Heart left ventricle (tissue), 16 donors: ENCODE data around the gene CCDC136. TPM values are rescaled to one million over a fixed set of nuclear protein-coding genes. Genes with fewer than 3 reads are reported as not detected.

ENCODE experiments used
- ATAC-seq, 4 donors: fragments of 200-7000 bp; cut with Tn5 transposase; one replicate each; pipeline ENCODE4 v1.9.1; 2020 to 2022; ENCODE audit warnings: moderate library complexity in 4 of 4, mild to moderate bottlenecking in 3 of 4, moderate number of reproducible peaks in 1 of 4
- DNase-seq, 5 donors: peaks; one replicate each; pipeline ENCODE4 v3.0.0-alpha.2; 2020
- H3K27ac ChIP-seq, 12 donors: fragments of 200-600 bp; sonication (generic) in 4 of 12; one replicate each; pipeline versions ENCODE4 v1.5.0 to v1.8.0; 2016 to 2022; ENCODE audit warnings: mild to moderate bottlenecking in 2 of 12
- H3K27me3 ChIP-seq, 9 donors: fragments of 200-600 bp; sonication (generic) in 2 of 9; one replicate each; pipeline versions ENCODE4 v1.5.1 to v1.8.0; 2016 to 2022; ENCODE audit warnings: mild to moderate bottlenecking in 3 of 9
- H3K36me3 ChIP-seq, 9 donors: fragments of 200-600 bp; sonication (generic) in 2 of 9; one replicate each; pipeline versions ENCODE4 v1.5.0 to v1.8.0; 2018 to 2022; ENCODE audit warnings: mild to moderate bottlenecking in 2 of 9
- H3K4me1 ChIP-seq, 12 donors: fragments of 200-600 bp; sonication (generic) in 4 of 12; one replicate each; pipeline versions ENCODE4 v1.5.0 to v1.8.0; 2016 to 2022; ENCODE audit warnings: mild to moderate bottlenecking in 3 of 12
- H3K4me3 ChIP-seq, 12 donors: fragments of 200-600 bp; sonication (generic) in 4 of 12; one replicate each; pipeline versions ENCODE4 v1.5.0 to v1.8.0; 2017 to 2022; ENCODE audit warnings: mild to moderate bottlenecking in 9 of 12, moderate library complexity in 4 of 12
- H3K9me3 ChIP-seq, 12 donors: fragments of 200-600 bp; sonication (generic) in 4 of 12; one replicate each; pipeline versions ENCODE4 v1.5.0 to v1.8.0; 2016 to 2022; ENCODE audit warnings: mild to moderate bottlenecking in 1 of 12
- POLR2A ChIP-seq, 2 donors: fragments of 450-650 bp; IDR thresholded peaks; one replicate each; pipeline ENCODE4 v1.6.1; 2017; ENCODE audit warnings: antibody characterized with exemption in 2 of 2, mild to moderate bottlenecking in 2 of 2, moderate library complexity in 2 of 2
- WGBS, 4 donors: extraction: QIAGEN DNeasy Blood & Tissue Kit in 2 of 4; methylation state at CpG; one replicate each; pipeline versions ENCODE4 v1.1.5 to v1.1.7; 2013 to 2018; 5-methylcytosine and 5-hydroxymethylcytosine counted together
- intact Hi-C, 10 donors: fragments of 100-400 bp; cut with DNase I; formaldehyde crosslinking; loops; one replicate each; pipeline versions ENCODE4 v1.11.1 to v1.14.2; 2022
- long read RNA-seq, 3 donors: library from polyadenylated mRNA; unstranded; transcript quantifications; one replicate each; pipeline ENCODE4 v2.0.0, GENCODE V29; 2020 to 2021
- polyA plus RNA-seq, 2 donors: library from polyadenylated mRNA; stranded (reverse); fragments of 200-250 nt; gene quantifications; one replicate each; pipeline ENCODE4 v1.2.3, GENCODE V29; 2013
- total RNA-seq, 9 donors: library from RNA; depleted of rRNA in 2 of 9; stranded (reverse); fragments of >200 nt in 2 of 9; fragmentation: NEBNext Ultra II Directional in 3 of 9; extraction: Animal tissue kit (Norgen Biotek cat#: 25700) in 3 of 9; gene quantifications; one replicate each; pipeline versions ENCODE4 v1.1.0 to v1.2.4, GENCODE V29; 2016 to 2023
- TF ChIP-seq, protein P1 (sequence below), 12 donors: fragments of 200-600 bp; sonication (generic) in 4 of 12; IDR thresholded peaks; one replicate each; pipeline versions ENCODE4 v1.5.0 to v1.8.0; 2018 to 2022; ENCODE audit warnings: antibody characterized with exemption in 12 of 12, mild to moderate bottlenecking in 5 of 12
- donor health status: ischemic (EF 13 %, LVEDD 7.1; RV severe dilation, severe dysfunction).
- donor health status: healthy with polysubstance abuse.
- donor health status: DM: no; HTN: yes; CAD: no.
- donor health status: DM: no; HTN: no; CAD: no.
- donor health status: ischemic (EF 25% LVEDD 6.9; RV normal size, moderate dysfunction).
- donor health status: ischemic (EF 25% LVEDD 5.7; RV mildly dilated, moderate dysfunction).
- donor health status: healthy.
- donor health status: DM: yes; HTN: yes; CAD: no.
- donor health status: ischemic (EF 35%, LVEDD 5.7; RV mildly dilated, moderate dysfunction).
- donor health status: nonischemic (EF 11% LVEDD 7.7; RV severe dilation, severe dysfunction).
- donor health status: DM: yes; HTN: yes; CAD: no.
- donor health status: PGD.
- donor health status: ischemic (EF 29% LVEDD 5.4; RV normal size, mild dysfunction).
- donor health status: nonischemic (EF 23%, LVEDD 6.1; RV moderate dilation, normal function).

CCDC136 gene
- total RNA-seq (10 to 100 TPM in 6 of 9 donors, 1 to 10 TPM in 3; 6.4 to 22.8 (median 10.4) TPM), polyA plus RNA-seq (10 to 100 TPM in 1 of 2 donors, 1 to 10 TPM in 1; 9.0 to 13.9 TPM)
- long read RNA-seq, donor 1, partial matches to known transcripts = 4 of 15 reads
- long read RNA-seq, donor 1, other reads (novel, unspliced or antisense) = 11 of 15 reads
- long read RNA-seq, donor 2, partial matches to known transcripts = 3 of 6 reads
- long read RNA-seq, donor 2, other reads (novel, unspliced or antisense) = 3 of 6 reads
- long read RNA-seq, donor 3, partial matches to known transcripts = 6 of 19 reads
- long read RNA-seq, donor 3, other reads (novel, unspliced or antisense) = 13 of 19 reads

DNA sequence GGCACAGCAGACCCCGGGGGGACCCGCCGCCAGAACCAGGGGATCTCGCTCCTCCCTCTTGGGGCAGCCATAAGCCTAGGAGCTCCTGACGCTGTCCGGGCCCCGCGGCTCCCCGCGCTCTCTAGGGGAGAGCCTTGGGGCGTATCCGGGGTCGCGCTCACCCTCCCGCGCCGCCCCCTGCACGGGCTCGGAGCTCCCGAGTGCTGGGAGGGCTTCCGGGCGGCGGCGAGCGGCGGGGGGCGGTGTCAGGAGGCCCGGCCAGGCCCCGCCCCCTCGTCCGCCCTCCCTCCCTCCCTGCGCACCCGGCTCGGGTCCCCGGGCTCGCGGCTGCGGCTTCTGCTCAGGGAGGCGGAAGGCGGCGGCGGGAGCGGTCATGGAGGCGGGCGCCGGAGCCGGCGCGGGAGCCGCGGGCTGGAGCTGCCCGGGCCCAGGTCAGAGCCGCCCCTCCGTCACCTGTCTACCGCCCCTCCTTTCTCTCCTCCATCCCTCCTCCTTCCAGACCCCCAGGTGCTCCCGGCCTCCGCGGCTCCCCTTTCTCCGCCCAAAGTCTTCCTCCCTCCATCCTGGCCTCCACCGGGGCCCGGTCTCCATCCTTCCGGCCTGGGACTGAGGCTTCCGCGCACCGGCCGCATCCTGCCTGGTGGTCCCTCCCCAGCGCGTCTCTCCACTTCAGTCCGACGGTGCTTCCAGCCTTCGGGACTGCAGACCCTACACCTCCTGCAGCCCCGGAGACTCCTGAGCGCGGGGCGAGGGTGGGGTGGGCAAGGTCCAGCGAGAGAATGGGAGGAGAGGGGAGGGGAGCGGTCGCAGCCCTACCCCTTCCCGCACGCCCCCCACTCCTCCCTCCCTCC is at the start of gene CCDC136:
TSS of gene CCDC136 (plus strand) at position 848 of the 851 bp plus-strand sequence. CDS start 444 bp downstream, outside the sequence.
- H3K27ac ChIP-seq = peak within 1 kb of the TSS in 7 of 12 donors; percentile 39 to 88 (median 55)
- intact Hi-C loops = loop anchor here in 7 of 10 donors (5.0 to 10.0 kb wide), 8 partner anchors 36 to 91 kb away; partner anchors contain the start of genes ATP6V1F (in 2 of the 7), CALU (in 2 of the 7) and FLNC (in 1 of the 7)
- WGBS, 4 donors = 0 to 1% (median 1%) methylated on average over 35 to 80 of the region's 80 CpGs

DNA sequence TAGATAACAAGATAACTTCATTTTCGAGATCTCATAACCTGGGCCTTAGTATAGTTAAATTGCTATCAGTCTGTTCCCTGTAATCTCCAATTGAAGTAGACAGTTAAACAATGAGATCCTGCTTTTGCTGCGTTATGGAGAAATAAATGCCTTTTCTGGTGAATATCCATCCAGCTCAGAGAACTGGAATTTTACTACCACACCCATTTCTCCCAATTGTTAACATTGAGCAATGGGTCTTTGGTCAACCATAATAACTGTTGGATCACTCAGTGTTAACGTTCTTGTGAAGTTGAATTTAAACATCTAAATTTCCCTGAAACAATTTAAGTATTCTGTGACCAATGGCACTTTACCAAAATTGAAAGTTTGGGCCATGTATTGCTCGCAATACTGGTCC is 49.6 kb upstream of the CCDC136 start:
- 44 to 64% (median 60%) methylated on average over 4 of the region's 4 CpGs for WGBS, 4 donors
- DNase-seq (no peak), ATAC-seq (no peak)
- peaks cover 7 to 66% (median 54%) of the 10 kb centered on the region in 12 donors for H3K4me1 ChIP-seq
- H3K36me3 ChIP-seq = peaks cover 0 to 4% (median 0%) of the 10 kb centered on the region in 9 donors
- H3K9me3 ChIP-seq = no peaks in the 10 kb centered on the region
- TF ChIP-seq, protein P1, sequence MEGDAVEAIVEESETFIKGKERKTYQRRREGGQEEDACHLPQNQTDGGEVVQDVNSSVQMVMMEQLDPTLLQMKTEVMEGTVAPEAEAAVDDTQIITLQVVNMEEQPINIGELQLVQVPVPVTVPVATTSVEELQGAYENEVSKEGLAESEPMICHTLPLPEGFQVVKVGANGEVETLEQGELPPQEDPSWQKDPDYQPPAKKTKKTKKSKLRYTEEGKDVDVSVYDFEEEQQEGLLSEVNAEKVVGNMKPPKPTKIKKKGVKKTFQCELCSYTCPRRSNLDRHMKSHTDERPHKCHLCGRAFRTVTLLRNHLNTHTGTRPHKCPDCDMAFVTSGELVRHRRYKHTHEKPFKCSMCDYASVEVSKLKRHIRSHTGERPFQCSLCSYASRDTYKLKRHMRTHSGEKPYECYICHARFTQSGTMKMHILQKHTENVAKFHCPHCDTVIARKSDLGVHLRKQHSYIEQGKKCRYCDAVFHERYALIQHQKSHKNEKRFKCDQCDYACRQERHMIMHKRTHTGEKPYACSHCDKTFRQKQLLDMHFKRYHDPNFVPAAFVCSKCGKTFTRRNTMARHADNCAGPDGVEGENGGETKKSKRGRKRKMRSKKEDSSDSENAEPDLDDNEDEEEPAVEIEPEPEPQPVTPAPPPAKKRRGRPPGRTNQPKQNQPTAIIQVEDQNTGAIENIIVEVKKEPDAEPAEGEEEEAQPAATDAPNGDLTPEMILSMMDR (IDR thresholded peaks at IDR 0.05) = no peak
- TF ChIP-seq POLR2A (IDR thresholded peaks at IDR 0.05) = no peak
- H3K4me3 ChIP-seq = peak overlapping the region in 2 of 12 donors; percentile 88 to 90
- peak overlapping the region in 6 of 12 donors; percentile 8 to 98 (median 92) for H3K27ac ChIP-seq
- intact Hi-C loops = loop anchor here in 3 of 10 donors (5.0 to 10.0 kb wide), 3 partner anchors 85 to 123 kb away; partner anchors contain the start of gene ATP6V1F (in 3 of the 3)
- no peaks in the 10 kb centered on the region for H3K27me3 ChIP-seq

More for the DNA sequence above, at the start of gene CCDC136:
- Histone ChIP-seq H3K4me3 (peak within 1 kb of the TSS; percentile 62 to 94 (median 78)), H3K36me3 (no peaks in the 10 kb centered on the region), H3K4me1 (peaks cover 0 to 30% (median 19%) of the 10 kb centered on the region in 12 donors), H3K9me3 (no peaks in the 10 kb centered on the region), H3K27me3 (no peaks in the 10 kb centered on the region)
- TF ChIP-seq, protein P1 (IDR thresholded peaks at IDR 0.05) = no peak
- peak in 1 of 2 donors; percentile 51 for TF ChIP-seq POLR2A (IDR thresholded peaks at IDR 0.05)
- DNase-seq = peak; percentile 74 to 91 (median 78)
- ATAC-seq = peak; percentile 17 to 92 (median 80)

DNA sequence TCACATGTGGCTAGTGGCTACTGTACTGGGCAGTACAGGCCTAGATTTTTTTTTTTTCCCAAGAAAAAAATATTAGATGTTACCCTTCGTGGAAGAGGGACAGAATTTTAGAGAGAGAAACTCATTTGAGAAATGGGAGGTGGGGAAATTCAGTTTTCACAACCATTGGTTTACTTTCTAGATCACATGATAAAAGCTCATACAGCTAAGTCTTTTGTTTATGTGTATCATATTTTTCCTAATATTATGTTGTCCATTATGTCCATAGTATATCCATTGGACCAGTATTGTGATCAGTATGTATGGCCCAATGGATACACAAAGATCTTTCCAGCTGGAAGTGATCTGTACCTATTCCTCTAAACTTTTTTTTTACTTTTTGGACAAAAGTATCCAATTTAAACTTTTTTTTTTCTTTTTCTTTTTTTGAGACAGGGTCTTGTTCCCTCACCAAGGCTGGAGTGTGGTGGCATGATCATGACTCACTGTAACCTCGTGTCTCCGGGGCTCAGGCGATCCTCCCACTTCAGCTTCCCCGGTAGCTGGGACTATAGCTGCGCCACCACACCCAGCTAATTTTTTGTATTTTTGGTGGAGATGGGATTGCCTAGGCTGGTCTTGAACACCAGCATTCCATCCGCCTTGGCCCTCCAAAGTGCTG is 48.5 kb upstream of the CCDC136 start:
- Histone ChIP-seq H3K27me3 (no peaks in the 10 kb centered on the region), H3K9me3 (no peaks in the 10 kb centered on the region), H3K4me3 (no peak overlapping the region), H3K27ac (peak overlapping the region in 2 of 12 donors; percentile 28 to 92), H3K36me3 (peaks cover 0 to 12% (median 5%) of the 10 kb centered on the region in 9 donors), H3K4me1 (peaks cover 7 to 69% (median 56%) of the 10 kb centered on the region in 12 donors)
- ATAC-seq (no peak), DNase-seq (no peak)
- TF ChIP-seq, protein P1 (IDR thresholded peaks at IDR 0.05) = no peak
- TF ChIP-seq POLR2A (IDR thresholded peaks at IDR 0.05) = no peak
- 79 to 90% (median 89%) methylated on average over 7 of the region's 7 CpGs for WGBS, 4 donors
- intact Hi-C loops = loop anchor here in 3 of 10 donors (5.0 to 10.0 kb wide), 3 partner anchors 84 to 122 kb away; partner anchors contain the start of gene ATP6V1F (in 3 of the 3)
